ENCODE data around the gene TMEM107.
"Not testable (repeated sequence)": the region's sequence is repeated elsewhere in the genome, so short reads cannot be mapped to it uniquely, and the experiment has no call there.

The TMEM107 gene

DNA sequence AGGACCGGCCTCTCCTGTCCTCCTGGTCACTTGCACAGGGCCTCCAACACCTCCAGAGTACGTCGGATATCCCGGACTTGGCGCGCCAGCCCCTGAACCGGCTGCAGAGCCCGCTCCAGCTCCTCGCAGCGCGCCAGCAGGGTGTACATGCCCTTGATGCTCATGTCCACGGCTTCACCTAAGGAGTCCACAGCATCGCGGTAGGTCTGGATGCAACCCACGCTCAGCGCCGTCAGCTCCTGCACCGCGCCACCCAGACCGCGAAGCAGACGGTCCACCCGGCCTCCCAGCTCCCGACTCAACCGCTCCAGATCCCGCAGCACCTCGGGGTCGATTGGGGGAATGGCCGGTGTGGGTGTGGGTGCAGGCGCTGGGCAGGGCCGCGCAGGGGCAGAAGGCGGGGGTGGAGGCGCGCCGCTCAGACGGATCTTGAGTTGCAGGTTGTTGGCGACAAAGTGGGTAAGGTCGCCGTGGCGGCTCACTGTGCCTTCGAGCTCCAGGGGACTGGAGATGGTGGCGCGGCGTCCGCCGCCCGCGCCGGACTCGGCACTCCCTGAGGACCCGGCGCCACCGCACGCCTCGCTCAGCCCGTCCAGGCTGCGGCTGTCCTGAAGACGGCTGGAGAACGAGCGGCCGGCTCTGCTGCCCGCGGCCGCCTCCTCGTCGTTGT is 13.0 kb upstream of the TMEM107 start:
- DNase-seq = no peak

- DNase-seq = peak; percentile 1
Measured at GRCh38 chr17:8188263-8188839, 12.2 kb upstream of the TMEM107 start.

DNA sequence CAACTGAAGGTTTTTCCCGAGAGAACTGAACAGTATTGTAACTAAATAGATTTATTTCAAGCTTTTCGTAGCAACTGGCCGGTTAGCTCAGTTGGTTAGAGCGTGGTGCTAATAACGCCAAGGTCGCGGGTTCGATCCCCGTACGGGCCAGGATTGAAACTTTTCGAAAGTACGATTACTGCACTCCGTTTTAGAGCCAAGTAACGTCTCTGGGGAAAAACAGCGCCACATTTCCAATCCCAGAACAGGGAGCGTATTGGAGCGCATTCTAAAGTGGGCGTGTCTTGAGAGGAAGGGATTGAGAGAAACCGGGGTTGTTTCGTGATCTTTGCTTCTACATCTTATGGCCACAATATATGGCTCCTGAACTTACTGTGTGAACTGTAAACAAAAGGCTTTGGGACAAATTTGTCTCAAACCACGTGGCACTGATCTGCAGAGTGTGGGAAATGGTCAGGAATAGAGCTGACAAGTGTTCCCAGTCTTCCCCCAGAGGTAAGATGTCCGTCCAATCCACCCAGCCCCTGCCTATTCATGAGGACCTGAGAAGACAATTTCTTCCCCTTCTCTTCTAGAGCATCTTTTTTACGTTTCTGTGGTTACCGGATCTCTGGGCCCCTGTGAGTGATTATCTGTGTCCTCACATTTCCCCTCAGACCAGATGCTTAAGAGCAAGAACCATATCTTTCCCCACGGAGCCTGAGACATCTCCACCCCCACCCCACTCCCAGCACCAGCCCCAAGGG is 11.5 kb upstream of the TMEM107 start:
- peak; percentile 90 for DNase-seq

- DNase-seq = peak; percentile 91
Measured at GRCh38 chr17:8186787-8187516, 10.8 kb upstream of the TMEM107 start.

DNA sequence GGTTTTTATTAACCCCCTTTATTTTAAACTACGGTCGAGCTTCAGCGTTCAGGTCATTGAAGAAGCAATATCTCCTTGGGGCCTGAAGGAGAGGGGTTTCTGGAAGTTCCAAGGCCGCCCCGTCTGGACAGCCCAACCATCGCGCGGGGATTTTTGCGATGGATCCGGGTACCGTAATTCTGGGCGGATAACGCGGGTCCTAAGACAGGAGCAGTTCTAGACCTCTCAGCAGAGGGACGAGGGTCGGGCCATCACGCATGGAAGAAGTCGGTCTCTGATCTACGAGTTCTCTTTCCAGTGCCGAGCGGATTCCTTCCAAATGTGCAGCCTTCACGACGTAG is 10.2 kb upstream of the TMEM107 start:
- DNase-seq = no peak

DNA sequence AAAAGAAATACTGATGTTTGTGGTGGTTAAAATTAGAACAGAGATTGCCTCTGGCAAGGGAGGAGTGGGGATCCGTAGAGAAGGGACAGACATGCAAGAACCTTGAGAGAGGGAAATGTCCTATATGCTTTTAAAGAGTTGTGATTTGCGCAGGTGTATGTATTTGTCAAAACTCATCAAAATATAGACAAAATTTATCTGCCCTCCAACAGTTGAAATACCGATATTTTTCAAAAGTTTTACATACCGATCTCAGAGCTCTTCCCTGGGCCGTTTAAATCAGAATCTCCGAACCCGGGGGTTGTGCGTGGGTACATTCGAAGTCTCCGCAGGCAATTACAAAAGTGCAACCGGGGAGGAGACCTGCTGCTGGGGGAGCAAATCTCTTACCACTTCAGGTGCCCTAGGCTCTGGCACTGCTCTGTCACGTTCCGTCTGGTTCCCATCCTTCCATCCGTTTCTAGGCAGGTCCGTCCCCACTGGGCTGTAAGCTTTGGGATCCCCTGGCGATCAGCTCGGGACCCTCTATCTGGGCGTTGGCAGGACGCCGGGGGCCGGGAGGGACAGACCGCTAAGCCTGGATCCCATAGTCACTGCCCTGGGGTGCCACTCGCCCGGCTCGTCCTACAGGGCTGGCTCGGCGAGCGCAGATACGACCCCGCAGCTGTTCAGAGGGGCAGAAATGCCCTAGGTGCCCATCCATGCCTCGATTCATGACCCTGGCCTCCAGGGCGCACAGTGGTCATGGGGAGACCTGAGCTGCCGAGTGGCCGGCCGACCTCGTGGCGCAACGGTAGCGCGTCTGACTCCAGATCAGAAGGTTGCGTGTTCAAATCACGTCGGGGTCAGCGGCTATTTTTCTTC is 9.6 kb upstream of the TMEM107 start:
- DNase-seq = peak; percentile 71

- DNase-seq = no peak
Measured at GRCh38 chr17:8176998-8177731, 985 bp upstream of the TMEM107 start.

- no peak for DNase-seq
Measured at GRCh38 chr17:8175795-8176196, 384 bp downstream of the TMEM107 start.

GRCh38 chr17:8173871-8174322 is 2.3 kb downstream of the TMEM107 start:
- no peak for DNase-seq

DNA sequence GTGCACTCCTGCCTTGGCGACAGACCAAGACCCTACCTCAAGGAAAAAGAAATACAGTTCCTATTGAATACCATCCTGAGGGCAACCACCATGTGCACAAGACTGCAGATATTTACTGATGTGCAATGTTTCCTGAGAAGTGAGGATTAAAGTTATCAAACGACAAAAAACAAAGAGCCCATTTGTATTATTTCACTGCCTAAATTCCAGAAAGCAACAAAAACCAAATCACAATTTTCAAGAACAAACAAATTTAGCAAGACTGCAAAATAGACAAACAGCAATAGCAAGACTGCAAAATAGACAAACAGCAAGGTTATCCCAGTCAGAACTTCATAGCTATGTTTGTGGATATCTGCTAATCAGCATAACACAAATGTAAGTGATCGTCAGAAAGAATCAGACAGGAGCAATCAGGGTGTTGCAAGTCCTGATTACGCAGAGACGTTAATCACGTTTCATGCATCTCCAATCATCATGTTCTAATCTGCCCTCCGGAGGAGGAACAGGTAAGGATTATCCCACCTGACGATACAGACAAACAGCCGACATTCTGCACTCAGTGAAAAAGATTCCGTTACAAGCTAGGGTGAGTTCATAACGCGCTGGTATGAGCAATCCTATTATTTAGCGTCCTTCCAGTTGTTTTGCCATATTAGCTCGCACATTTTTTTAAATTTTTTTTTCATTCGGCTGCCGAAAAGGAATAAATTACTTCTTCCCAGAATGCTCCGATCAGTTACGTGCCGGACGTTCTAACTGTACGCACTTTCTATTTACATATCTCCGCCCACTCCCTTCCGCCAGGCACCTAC is 2.9 kb downstream of the TMEM107 start:
- peak; percentile 91 for DNase-seq

DNA sequence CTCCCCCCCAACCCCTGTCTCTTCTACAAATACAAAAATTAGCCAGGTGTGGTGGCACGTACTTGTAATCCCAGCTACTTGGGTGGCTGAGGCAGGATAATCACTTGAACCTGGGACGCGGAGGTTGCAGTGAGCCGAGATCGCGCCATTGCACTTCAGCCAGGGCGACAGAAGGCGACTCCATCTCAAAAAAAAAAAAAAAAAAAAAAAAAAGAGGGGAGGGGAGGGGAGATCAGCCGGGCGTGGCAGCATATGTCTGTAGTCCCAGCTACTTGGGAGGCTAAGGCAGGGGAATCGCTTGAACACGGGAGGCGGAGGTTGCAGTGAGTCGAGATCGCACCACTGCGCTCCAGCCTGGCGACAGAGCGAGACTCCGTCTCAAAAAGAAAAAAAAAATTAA is 6.0 kb downstream of the TMEM107 start:
- not testable (repeated sequence) for DNase-seq

GRCh38 chr17:8167526-8167925 is 8.7 kb downstream of the TMEM107 start:
- no peak for DNase-seq

GRCh38 chr17:8166731-8167130 is 9.4 kb downstream of the TMEM107 start:
- no peak for DNase-seq

GRCh38 chr17:8164815-8165131 is 11.4 kb downstream of the TMEM107 start:
- no peak for DNase-seq

DNA sequence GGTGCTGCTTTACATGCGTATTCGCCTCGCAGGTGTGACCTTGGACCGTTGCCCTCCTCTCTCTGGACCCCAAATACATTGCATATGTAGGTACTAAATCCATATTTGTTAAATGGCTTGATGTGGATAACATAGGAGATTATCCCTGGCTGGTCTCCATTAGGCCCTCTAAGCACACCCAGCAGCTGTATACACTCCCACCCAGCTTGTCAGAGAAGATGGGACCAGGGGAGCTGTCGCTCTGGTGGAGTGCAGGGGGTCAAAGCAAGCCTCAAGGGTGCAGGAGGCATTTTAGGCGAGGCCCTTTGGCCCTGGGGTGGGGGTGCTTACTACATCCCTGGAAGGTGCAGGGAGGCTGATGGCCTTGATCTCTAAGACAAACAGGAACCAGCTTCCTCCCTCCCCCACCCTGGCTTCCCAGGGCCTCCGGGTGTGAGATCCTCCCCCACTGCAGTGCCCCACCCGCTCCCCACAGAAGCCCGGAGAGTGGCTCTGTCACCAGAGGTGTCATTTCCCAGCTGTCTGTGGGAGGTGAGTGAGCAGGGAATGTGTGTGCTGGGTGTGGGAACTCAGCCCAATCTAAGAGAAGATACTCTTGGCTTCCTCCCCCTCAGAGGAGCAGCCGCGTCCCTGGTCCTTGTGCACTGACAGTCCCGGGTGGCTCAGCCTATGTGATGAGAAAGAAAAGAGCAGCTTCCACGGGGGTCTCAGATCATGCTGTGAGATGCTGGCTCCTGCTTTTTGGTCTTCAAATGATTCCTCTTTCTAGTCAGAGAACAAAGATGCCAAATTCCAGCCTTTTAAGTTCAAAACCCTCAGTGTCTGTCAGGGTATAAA is 12.0 kb downstream of the TMEM107 start:
- DNase-seq = peak; percentile 87

DNA sequence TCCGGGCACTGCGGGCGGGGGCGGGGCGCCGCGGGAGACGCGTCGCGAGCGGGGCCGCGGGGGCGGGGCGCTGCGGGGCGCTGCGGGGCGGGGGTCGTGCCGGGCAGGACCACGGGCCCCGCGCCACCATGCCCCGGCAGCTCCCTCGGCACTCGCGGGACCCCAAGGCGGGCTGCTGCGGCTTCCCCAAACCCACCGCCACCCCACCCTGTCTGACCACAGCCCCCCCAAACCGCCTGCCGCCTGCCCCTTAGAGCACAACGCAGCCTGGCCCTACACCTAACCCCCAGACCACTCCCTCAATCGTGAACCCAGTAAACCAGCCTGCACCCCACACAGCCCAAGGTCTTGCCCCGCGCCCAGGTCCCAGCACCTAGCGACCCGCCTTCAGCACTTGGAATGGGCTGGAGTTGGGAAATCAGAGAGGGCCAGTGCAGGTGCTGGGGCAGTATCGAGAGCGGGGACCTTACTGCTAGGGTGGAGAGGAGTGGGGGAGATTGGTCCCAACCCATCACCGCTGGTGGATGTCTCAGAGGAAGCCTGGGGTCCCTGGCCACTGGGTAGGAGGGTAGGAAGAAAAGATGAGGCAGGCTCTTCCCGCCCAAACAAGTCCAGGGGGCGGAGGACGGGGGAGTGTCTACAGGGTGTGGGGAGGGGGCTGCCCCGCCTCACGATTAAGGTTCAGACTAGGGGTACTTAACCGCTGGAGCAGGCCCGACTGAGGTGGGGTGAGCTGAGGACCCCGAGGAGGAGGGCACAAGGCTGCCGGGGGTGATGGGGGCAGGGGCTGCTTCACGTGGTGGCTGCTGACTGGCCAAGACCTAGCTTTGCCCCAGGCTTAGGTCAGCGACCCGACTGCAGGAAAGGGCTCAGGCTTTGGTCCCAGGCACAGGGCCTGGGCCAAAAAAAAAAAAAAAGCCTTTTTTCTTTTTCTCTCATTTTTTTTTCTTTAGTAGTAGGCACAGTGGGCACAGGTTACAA is 12.9 kb downstream of the TMEM107 start:
- no peak for DNase-seq

DNA sequence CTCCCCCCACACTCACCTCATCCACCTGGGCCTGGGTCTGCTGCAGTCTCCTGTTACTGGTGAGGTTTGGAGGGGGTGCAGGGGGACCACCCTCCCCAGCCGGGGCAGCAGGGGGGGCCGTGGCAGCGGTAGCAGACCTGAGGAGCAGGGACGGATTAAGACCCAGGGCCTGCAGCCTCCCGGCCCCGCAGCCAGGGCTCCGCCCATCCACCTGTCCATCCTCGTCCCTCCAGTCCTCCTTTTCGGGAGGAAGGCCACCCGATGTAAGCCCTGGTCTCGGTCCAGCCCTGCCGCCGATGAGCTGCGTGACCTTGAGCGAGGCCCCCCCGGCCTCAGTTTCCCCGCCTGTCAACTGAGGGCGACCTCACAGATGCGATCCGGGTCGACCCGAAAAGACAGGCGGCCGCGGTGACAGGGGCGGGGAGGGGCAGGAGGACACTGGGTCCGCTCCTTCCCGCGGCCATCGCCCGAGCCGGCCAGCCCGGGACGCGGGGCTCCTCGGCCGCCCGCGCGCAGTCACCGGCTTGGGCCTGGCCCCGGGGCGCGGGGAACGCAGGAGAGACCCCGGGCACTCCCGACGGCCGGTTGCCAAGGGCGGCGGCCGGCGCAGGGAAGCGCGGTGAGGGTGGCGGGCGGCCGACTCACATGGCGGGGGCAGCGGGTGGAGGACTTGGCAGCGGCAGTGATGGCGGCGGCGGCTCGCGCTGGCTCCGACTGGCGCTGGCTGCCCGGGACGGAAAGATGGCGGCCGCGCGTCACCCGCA is 13.8 kb downstream of the TMEM107 start, which contains the start of gene VAMP2:
Gene VAMP2 (minus strand): TSS at position 716 of the 764 bp plus-strand sequence. CDS start 69 bp downstream, at position 647.
- peak; percentile 47 for DNase-seq
